Measurements from ENCODE around the gene ACOT6. TPM values are rescaled to one million over a fixed set of nuclear protein-coding genes. Genes with fewer than 3 reads are reported as not detected.
"Not testable (repeated sequence)": the region's sequence is repeated elsewhere in the genome, so short reads cannot be mapped to it uniquely, and the experiment has no call there.

ACOT6 gene
- total RNA-seq, 4 donors from 2014 or later: 0.91 to 1.5 TPM; not detected in 2

- no peak for TF ChIP-seq POLR2AphosphoS5 (IDR thresholded peaks at IDR 0.05)
- no peak for TF ChIP-seq EP300 (IDR thresholded peaks at IDR 0.05)
- no peak for TF ChIP-seq POLR2A (IDR thresholded peaks at IDR 0.05)
- TF ChIP-seq CTCF (IDR thresholded peaks at IDR 0.05): no peak
- no peak for DNase-seq (ENCODE audit: low spot score in 2 of 2)
- Histone ChIP-seq H3K36me3 (no peaks in the 10 kb centered on the region), H3K9me3 (no peaks in the 10 kb centered on the region), H3K4me3 (no peak overlapping the region), H3K4me1 (no peaks in the 10 kb centered on the region), H3K27me3 (no peaks in the 10 kb centered on the region), H3K27ac (no peak overlapping the region)
- WGBS: 91% methylated on average over 1 of the region's 1 CpG
These were observed 23.6 kb upstream of the ACOT6 start for GRCh38 chr14:73588695-73589094.

GRCh38 chr14:73589116-73589515, 23.2 kb upstream of the ACOT6 start:
- H3K9me3 ChIP-seq: no peaks in the 10 kb centered on the region
- H3K27ac ChIP-seq: no peak overlapping the region
- no peak for DNase-seq (ENCODE audit: low spot score in 2 of 2)
- no peak overlapping the region for H3K4me3 ChIP-seq
- no peak for TF ChIP-seq POLR2A (IDR thresholded peaks at IDR 0.05)
- TF ChIP-seq CTCF (IDR thresholded peaks at IDR 0.05): no peak
- no peak for TF ChIP-seq EP300 (IDR thresholded peaks at IDR 0.05)
- TF ChIP-seq POLR2AphosphoS5 (IDR thresholded peaks at IDR 0.05): no peak
- 83% methylated on average over 4 of the region's 4 CpGs for WGBS
- no peaks in the 10 kb centered on the region for H3K4me1 ChIP-seq
- no peaks in the 10 kb centered on the region for H3K27me3 ChIP-seq
- no peaks in the 10 kb centered on the region for H3K36me3 ChIP-seq

GRCh38 chr14:73590673-73591004, 21.7 kb upstream of the ACOT6 start:
- H3K4me3 ChIP-seq; H3K27me3 ChIP-seq; H3K4me1 ChIP-seq; DNase-seq (ENCODE audit: low spot score in 2 of 2); H3K27ac ChIP-seq; H3K9me3 ChIP-seq; H3K36me3 ChIP-seq: not testable (repeated sequence)
- WGBS: 96% methylated on average over 5 of the region's 32 CpGs

- peak within 1 kb of the TSS; percentile 42 for H3K27ac ChIP-seq
- TF ChIP-seq EP300 (IDR thresholded peaks at IDR 0.05) (no peak), POLR2A (IDR thresholded peaks at IDR 0.05) (no peak), CTCF (IDR thresholded peaks at IDR 0.05) (peak in 1 of 2 donors; percentile 24), POLR2AphosphoS5 (IDR thresholded peaks at IDR 0.05) (no peak)
- DNase-seq (ENCODE audit: low spot score in 2 of 2): no peak
- H3K36me3 ChIP-seq: no peaks in the 10 kb centered on the region
- no peaks in the 10 kb centered on the region for H3K27me3 ChIP-seq
- WGBS: 3% methylated on average over 29 of the region's 89 CpGs
- H3K9me3 ChIP-seq: no peaks in the 10 kb centered on the region
- H3K4me1 ChIP-seq: no peaks in the 10 kb centered on the region
- H3K4me3 ChIP-seq: peak within 1 kb of the TSS; percentile 68
These were observed 20.4 kb upstream of the ACOT6 start, which contains the start of gene ACOT4 for GRCh38 chr14:73591690-73592449. Gene ACOT4, plus strand, starts transcription at chr14:73591873. Its CDS starts 87 bp downstream, at chr14:73591960.

- no peak for DNase-seq (ENCODE audit: low spot score in 2 of 2)
- Histone ChIP-seq H3K9me3 (no peaks in the 10 kb centered on the region), H3K4me3 (no peak overlapping the region), H3K36me3 (no peaks in the 10 kb centered on the region), H3K27ac (no peak overlapping the region), H3K4me1 (no peaks in the 10 kb centered on the region), H3K27me3 (no peaks in the 10 kb centered on the region)
- TF ChIP-seq CTCF (IDR thresholded peaks at IDR 0.05) (no peak), POLR2A (IDR thresholded peaks at IDR 0.05) (no peak), POLR2AphosphoS5 (IDR thresholded peaks at IDR 0.05) (no peak), EP300 (IDR thresholded peaks at IDR 0.05) (no peak)
- WGBS: 87% methylated on average over 9 of the region's 9 CpGs
These were observed 17.8 kb upstream of the ACOT6 start for GRCh38 chr14:73594491-73594890.

- Histone ChIP-seq H3K4me3 (no peak overlapping the region), H3K9me3 (no peaks in the 10 kb centered on the region)
These were observed 12.8 kb upstream of the ACOT6 start for GRCh38 chr14:73599499-73599898.

More at GRCh38 chr14:73599499-73599898, 12.8 kb upstream of the ACOT6 start:
- no peak for DNase-seq (ENCODE audit: low spot score in 2 of 2)
- Histone ChIP-seq H3K27ac (no peak overlapping the region), H3K4me1 (no peaks in the 10 kb centered on the region), H3K36me3 (no peaks in the 10 kb centered on the region), H3K27me3 (no peaks in the 10 kb centered on the region)
- no peak for TF ChIP-seq EP300 (IDR thresholded peaks at IDR 0.05)
- no peak for TF ChIP-seq POLR2A (IDR thresholded peaks at IDR 0.05)

All from suprapubic skin (tissue), 4 donors.